Uterus (tissue), 4 donors: Measurements from ENCODE around the gene CHRNA9. TPM values are rescaled to one million over a fixed set of nuclear protein-coding genes. Genes with fewer than 3 reads are reported as not detected.
"Not testable (repeated sequence)": the region's sequence is repeated elsewhere in the genome, so short reads cannot be mapped to it uniquely, and the experiment has no call there.

Experiments used
- DNase-seq, 2 donors: peaks; one replicate each; pipeline ENCODE4 v3.0.0-alpha.2; 2019 to 2020
- H3K27ac ChIP-seq, 2 donors: fragments of 200-600 bp; sonication (generic); 1 replicate in 1 of 2; 2 replicates in 1 of 2; pipeline ENCODE4 v1.5.1; 2016 to 2018
- H3K27me3 ChIP-seq, 2 donors: fragments of 200-600 bp; sonication (generic); one replicate each; pipeline ENCODE4 v1.5.1; 2018 to 2019; ENCODE audit warnings: control low read depth in 1 of 2
- H3K36me3 ChIP-seq, 2 donors: fragments of 200-600 bp; sonication (generic); one replicate each; pipeline ENCODE4 v1.5.1; 2019; ENCODE audit warnings: control low read depth in 1 of 2
- H3K4me1 ChIP-seq, 2 donors: fragments of 200-600 bp; sonication (generic); one replicate each; pipeline ENCODE4 v1.5.1; 2018 to 2019; ENCODE audit warnings: control low read depth in 1 of 2
- H3K4me3 ChIP-seq, 2 donors: fragments of 200-600 bp; sonication (generic); 1 replicate in 1 of 2; 2 replicates in 1 of 2; pipeline ENCODE4 v1.5.1; 2018 to 2019; ENCODE audit warnings: mild to moderate bottlenecking in 1 of 2
- H3K9me3 ChIP-seq, 2 donors: fragments of 200-600 bp; sonication (generic); one replicate each; pipeline ENCODE4 v1.5.1; 2019; ENCODE audit warnings: control low read depth in 1 of 2
- POLR2A ChIP-seq, 2 donors: fragments of 450-650 bp; IDR thresholded peaks; one replicate each; pipeline ENCODE4 v1.6.1; 2016; ENCODE audit warnings: antibody characterized with exemption in 2 of 2, mild to moderate bottlenecking in 1 of 2, moderate library complexity in 1 of 2
- intact Hi-C: fragments of 100-400 bp; cut with DNase I; formaldehyde crosslinking; loops from one replicate; pipeline ENCODE4 v1.15.1; 2023; ENCODE audit warnings: low total_unique reads
- total RNA-seq, 4 donors: library from RNA; depleted of rRNA in 3 of 4; stranded (reverse); fragments of >200 nt in 3 of 4; gene quantifications; one replicate each; pipeline versions ENCODE4 v1.1.0 to v1.2.4, GENCODE V29; 2014 to 2023
- TF ChIP-seq, protein P1 (sequence below), 4 experiments: fragments of 200-600 bp in 2 of 4; fragments of 450-650 bp in 2 of 4; sonication (generic) in 2 of 4; IDR thresholded peaks; one replicate each; pipeline ENCODE4 v1.5.1; 2016 to 2019; ENCODE audit warnings: antibody characterized with exemption in 4 of 4, mild to moderate bottlenecking in 2 of 4, moderate library complexity in 1 of 4
- donor health status: DM: yes; HTN: yes; CAD: no.

CHRNA9 gene, protein sequence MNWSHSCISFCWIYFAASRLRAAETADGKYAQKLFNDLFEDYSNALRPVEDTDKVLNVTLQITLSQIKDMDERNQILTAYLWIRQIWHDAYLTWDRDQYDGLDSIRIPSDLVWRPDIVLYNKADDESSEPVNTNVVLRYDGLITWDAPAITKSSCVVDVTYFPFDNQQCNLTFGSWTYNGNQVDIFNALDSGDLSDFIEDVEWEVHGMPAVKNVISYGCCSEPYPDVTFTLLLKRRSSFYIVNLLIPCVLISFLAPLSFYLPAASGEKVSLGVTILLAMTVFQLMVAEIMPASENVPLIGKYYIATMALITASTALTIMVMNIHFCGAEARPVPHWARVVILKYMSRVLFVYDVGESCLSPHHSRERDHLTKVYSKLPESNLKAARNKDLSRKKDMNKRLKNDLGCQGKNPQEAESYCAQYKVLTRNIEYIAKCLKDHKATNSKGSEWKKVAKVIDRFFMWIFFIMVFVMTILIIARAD
- total RNA-seq: not detected

DNA sequence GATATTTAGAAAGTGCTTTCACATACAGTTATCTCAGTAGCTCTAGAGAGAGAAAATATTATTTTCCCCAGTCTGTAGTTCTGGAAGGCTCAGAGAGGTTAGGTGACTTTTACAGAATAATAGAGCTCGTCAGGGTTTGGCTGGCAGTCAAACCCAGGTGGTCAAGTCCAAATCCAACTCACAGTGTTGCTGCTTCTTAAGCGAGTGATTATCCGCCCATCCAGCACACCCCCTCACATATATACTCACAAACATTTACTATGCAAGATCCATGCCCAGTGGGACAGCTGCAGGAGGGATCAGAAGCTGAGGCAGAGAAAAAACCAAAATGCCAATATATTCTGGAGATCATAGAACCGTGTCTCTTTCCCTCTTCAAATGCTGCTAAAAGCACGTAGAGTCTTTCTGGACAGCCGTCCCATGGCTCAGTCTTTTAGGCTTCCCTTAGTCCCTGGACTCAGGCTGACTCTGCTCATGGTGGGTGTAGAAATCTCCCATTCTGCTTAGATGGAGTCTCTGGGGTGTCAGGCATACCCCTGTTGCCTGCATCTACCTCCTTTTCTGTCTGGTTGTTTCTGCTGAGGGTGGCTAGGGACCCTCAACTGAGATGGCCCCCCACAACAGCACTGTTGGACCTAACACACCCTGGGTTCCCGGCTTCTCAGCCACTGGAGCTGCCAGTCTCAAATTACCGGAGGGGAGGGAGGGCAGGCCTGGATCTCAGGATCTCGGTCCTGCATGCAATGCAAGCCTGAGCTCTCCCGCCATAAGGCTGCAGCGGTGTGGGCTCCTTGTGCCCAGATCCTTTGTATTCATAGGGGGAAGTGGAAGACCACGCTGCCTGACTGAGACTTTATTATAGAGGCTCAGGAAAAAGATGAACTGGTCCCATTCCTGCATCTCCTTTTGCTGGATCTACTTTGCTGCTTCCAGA lies at the start of gene CHRNA9:
CHRNA9 (plus strand) TSS at position 743 of the 934 bp plus-strand sequence; CDS start at position 878, 135 bp downstream.
- intact Hi-C loops: no loop called here
- DNase-seq: no peak
- H3K27me3 ChIP-seq: no peaks in the 10 kb centered on the region
- H3K4me1 ChIP-seq: no peaks in the 10 kb centered on the region
- TF ChIP-seq, protein P1, sequence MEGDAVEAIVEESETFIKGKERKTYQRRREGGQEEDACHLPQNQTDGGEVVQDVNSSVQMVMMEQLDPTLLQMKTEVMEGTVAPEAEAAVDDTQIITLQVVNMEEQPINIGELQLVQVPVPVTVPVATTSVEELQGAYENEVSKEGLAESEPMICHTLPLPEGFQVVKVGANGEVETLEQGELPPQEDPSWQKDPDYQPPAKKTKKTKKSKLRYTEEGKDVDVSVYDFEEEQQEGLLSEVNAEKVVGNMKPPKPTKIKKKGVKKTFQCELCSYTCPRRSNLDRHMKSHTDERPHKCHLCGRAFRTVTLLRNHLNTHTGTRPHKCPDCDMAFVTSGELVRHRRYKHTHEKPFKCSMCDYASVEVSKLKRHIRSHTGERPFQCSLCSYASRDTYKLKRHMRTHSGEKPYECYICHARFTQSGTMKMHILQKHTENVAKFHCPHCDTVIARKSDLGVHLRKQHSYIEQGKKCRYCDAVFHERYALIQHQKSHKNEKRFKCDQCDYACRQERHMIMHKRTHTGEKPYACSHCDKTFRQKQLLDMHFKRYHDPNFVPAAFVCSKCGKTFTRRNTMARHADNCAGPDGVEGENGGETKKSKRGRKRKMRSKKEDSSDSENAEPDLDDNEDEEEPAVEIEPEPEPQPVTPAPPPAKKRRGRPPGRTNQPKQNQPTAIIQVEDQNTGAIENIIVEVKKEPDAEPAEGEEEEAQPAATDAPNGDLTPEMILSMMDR (IDR thresholded peaks at IDR 0.05): no peak
- TF ChIP-seq POLR2A (IDR thresholded peaks at IDR 0.05): no peak
- H3K9me3 ChIP-seq: no peaks in the 10 kb centered on the region
- no peaks in the 10 kb centered on the region for H3K36me3 ChIP-seq
- no peak within 1 kb of the TSS for H3K27ac ChIP-seq
- H3K4me3 ChIP-seq: no peak within 1 kb of the TSS

DNA sequence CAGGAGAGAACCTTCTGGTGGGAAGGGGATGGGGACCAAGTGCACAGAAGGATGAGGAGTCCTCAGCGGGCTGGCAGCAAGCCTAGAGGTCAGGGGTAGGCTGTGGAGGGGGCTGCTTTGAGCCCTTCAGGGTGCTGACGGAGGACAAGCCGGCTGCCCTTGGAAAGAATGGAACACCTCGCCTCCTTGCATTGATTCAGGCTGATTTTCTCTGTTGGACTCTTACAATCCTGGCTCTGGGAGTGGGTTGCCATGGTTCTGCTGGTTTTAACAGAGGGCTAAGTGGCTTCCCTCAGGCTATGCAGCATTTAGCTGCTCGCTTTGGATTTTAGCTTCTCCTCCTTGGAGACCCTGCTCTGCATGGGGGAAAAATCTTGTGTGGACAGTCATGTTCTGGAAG lies 49.4 kb upstream of the CHRNA9 start:
- no peak overlapping the region for H3K4me3 ChIP-seq
- no peaks in the 10 kb centered on the region for H3K27me3 ChIP-seq
- TF ChIP-seq, protein P1 (IDR thresholded peaks at IDR 0.05): no peak
- TF ChIP-seq POLR2A (IDR thresholded peaks at IDR 0.05): no peak
- no peaks in the 10 kb centered on the region for H3K4me1 ChIP-seq
- DNase-seq: no peak
- intact Hi-C loops: no loop called here
- no peak overlapping the region for H3K27ac ChIP-seq
- no peaks in the 10 kb centered on the region for H3K9me3 ChIP-seq
- H3K36me3 ChIP-seq: no peaks in the 10 kb centered on the region

DNA sequence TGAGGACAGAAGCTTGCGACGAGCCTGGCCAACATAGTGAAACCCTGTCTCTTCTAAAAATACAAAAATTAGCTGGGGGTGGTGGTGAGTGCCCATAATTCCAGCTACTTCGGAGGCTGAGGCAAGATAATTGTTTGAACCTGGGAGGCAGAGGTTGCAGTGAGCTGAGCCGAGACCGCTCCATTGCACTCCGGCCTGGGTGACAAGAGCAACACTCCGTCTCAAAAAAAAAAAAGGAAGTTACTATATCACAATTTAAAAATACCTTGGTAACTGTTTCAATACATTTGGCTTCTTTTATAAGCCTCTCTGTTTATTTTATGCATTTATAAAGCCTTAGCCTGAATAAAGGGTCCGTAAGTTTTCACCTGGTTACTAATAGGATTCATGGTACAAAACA lies 46.6 kb upstream of the CHRNA9 start:
- Histone ChIP-seq H3K4me3 (no peak overlapping the region), H3K27ac (no peak overlapping the region), H3K9me3 (no peaks in the 10 kb centered on the region), H3K27me3 (no peaks in the 10 kb centered on the region), H3K36me3 (no peaks in the 10 kb centered on the region), H3K4me1 (no peaks in the 10 kb centered on the region)
- no peak for DNase-seq
- TF ChIP-seq, protein P1 (IDR thresholded peaks at IDR 0.05): no peak
- no peak for TF ChIP-seq POLR2A (IDR thresholded peaks at IDR 0.05)
- intact Hi-C loops: no loop called here

DNA sequence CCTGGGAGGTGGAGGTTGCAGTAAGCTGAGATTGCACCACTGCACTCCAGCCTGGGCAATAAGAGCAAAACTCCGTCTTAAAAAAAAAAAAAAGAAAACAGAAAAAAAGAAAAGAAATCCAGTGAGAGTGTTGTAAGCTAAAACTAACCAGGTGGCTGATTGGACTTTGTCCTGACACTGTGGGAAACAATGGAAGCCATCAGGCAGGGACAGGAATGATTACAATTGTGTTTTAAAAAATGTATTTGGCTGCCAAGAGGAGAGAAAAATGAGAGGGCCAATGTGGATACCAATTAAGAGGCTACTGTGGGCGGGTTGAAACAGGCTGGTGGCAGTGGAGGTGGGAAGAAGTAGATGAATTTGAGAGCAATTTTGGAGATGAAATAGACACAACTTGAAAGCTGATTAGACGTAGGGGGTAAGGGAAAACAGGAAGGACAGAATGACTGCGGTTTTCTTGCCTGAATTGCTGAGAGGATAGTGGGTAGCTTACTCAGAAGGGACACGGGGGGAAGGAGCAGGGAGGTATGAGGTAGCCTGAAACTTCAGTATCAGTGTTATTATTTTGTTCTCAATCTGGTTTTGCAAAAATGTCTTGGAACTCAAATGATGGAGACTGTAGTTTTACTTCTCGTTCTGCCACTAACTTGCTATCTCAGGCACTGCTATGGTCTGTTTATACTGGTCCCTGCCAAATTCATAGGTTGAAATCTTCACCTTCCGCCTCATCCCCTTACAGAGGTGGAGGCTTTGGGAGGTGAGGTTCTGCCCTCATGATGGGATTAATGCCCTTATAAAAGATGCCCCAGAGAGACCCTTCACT lies 45.6 kb upstream of the CHRNA9 start:
- no peaks in the 10 kb centered on the region for H3K4me1 ChIP-seq
- intact Hi-C loops: no loop called here
- TF ChIP-seq, protein P1 (IDR thresholded peaks at IDR 0.05): no peak
- TF ChIP-seq POLR2A (IDR thresholded peaks at IDR 0.05): no peak
- H3K4me3 ChIP-seq: no peak overlapping the region
- H3K27ac ChIP-seq: no peak overlapping the region
- H3K9me3 ChIP-seq: no peaks in the 10 kb centered on the region
- DNase-seq: no peak
- H3K27me3 ChIP-seq: no peaks in the 10 kb centered on the region
- H3K36me3 ChIP-seq: no peaks in the 10 kb centered on the region

DNA sequence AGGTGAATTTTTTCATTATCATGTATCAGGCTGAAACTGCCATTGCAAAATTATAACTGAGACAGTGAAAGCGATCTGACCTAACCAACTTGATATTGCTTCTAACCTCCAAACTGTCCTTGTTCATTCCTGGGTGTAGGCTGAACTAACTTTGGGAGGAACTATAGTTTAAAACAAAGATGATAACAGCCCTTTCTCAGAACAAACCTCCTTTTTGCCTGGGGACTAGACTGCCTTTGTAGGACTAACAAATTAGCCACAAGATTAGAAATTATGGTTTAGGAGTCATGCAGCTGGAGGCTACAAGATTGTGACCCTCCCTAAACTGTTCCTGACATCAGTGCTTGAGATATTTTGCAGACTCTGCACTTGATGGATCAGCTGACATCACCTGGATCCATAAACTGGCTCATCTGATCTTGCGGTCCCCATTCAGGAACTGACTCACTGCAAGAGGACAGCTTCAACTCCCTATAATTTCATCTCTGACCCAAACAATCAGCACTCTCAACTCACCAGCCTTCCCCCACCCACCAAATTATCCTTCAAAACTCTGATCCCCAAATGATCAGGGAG lies 44.4 kb upstream of the CHRNA9 start:
- H3K27ac ChIP-seq, H3K9me3 ChIP-seq, intact Hi-C loops: not testable (repeated sequence)

More for the DNA sequence above, 44.4 kb upstream of the CHRNA9 start:
- not testable (repeated sequence) for H3K36me3 ChIP-seq, H3K4me3 ChIP-seq, H3K27me3 ChIP-seq, DNase-seq, H3K4me1 ChIP-seq
